Neutrophil (primary cell): ENCODE data around the gene TMOD3.

ENCODE experiments used
- H3K27ac ChIP-seq: fragments of 200-600 bp; sonication (generic); 2 replicates; pipeline ENCODE4 v1.5.1; 2016; ENCODE audit warnings: mild to moderate bottlenecking, moderate library complexity
- H3K27me3 ChIP-seq: fragments of 200-600 bp; sonication (generic); 2 replicates; pipeline ENCODE4 v1.6.0; 2016; ENCODE audit warnings: mild to moderate bottlenecking
- H3K36me3 ChIP-seq: fragments of 200-600 bp; sonication (generic); 2 replicates; pipeline ENCODE4 v1.5.1; 2017
- H3K4me1 ChIP-seq, 2 experiments: fragments of 200-600 bp in 1 of 2; sonication (generic) in 1 of 2; 1 replicate in 1 of 2; 2 replicates in 1 of 2; pipeline versions ENCODE4 v1.5.1 to v1.6.1; 2013 to 2016; ENCODE audit warnings: low read depth in 1 of 2, low read length in 1 of 2, mild to moderate bottlenecking in 1 of 2, moderate library complexity in 1 of 2; ENCODE audit not compliant: control insufficient read depth in 1 of 2, insufficient read depth in 1 of 2
- H3K4me3 ChIP-seq, 2 experiments: fragments of 200-600 bp in 1 of 2; sonication (generic) in 1 of 2; 1 replicate in 1 of 2; 2 replicates in 1 of 2; pipeline ENCODE4 v1.5.1; 2013 to 2016; ENCODE audit warnings: low read depth in 1 of 2, low read length in 1 of 2, mild to moderate bottlenecking in 1 of 2, moderate library complexity in 1 of 2
- H3K9me3 ChIP-seq: fragments of 200-600 bp; sonication (generic); 2 replicates; pipeline ENCODE4 v1.5.1; 2016
- TF ChIP-seq, protein P1 (sequence below): fragments of 200-600 bp; sonication (generic); IDR thresholded peaks from 2 replicates; pipeline ENCODE4 v1.5.1; 2016; ENCODE audit warnings: antibody characterized with exemption

Gene TMOD3

DNA sequence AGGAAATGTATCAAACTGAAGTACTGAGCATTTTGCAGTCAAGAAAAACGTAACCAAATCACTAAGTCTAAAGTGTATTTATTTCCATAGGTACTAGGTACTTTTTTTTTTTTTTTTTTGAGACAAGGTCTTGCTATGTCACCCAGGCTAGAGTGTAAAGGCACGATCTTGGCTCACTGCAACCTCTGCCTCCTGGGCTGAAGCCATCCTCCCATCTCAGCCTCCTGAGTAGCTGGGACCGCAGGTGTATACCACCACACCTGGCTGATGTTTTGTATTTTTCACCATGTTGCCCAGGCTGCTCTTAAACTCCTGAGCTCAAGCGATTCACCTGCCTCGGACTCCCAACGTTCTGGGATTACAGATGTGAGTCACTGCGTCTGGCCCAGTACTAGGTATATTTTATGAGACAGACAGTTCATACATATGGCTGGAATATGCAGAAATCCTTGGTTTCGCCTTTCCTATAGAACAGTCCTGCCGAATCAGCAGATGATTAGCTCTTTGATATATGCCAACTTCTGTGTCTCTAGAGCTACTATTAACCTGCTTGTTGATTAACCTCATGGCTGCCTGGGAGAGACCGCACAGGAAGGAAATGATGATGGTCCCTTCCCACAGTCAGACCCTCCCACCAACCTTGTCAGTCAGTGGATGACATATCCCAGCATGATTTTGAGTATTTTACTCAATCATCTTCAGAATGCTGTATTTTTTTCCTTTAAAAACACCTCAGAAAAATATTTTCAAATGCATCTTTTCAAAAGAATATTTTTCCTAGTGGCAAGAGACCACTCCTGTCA is 32.3 kb downstream of the TMOD3 start:
- H3K4me1 ChIP-seq: peaks cover 53 to 60% of the 10 kb centered on the region in 2 experiments
- H3K36me3 ChIP-seq: peaks cover 18% of the 10 kb centered on the region
- H3K4me3 ChIP-seq: no peak overlapping the region
- no peaks in the 10 kb centered on the region for H3K9me3 ChIP-seq
- no peak overlapping the region for H3K27ac ChIP-seq
- TF ChIP-seq, protein P1, sequence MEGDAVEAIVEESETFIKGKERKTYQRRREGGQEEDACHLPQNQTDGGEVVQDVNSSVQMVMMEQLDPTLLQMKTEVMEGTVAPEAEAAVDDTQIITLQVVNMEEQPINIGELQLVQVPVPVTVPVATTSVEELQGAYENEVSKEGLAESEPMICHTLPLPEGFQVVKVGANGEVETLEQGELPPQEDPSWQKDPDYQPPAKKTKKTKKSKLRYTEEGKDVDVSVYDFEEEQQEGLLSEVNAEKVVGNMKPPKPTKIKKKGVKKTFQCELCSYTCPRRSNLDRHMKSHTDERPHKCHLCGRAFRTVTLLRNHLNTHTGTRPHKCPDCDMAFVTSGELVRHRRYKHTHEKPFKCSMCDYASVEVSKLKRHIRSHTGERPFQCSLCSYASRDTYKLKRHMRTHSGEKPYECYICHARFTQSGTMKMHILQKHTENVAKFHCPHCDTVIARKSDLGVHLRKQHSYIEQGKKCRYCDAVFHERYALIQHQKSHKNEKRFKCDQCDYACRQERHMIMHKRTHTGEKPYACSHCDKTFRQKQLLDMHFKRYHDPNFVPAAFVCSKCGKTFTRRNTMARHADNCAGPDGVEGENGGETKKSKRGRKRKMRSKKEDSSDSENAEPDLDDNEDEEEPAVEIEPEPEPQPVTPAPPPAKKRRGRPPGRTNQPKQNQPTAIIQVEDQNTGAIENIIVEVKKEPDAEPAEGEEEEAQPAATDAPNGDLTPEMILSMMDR: no peak
- no peaks in the 10 kb centered on the region for H3K27me3 ChIP-seq

DNA sequence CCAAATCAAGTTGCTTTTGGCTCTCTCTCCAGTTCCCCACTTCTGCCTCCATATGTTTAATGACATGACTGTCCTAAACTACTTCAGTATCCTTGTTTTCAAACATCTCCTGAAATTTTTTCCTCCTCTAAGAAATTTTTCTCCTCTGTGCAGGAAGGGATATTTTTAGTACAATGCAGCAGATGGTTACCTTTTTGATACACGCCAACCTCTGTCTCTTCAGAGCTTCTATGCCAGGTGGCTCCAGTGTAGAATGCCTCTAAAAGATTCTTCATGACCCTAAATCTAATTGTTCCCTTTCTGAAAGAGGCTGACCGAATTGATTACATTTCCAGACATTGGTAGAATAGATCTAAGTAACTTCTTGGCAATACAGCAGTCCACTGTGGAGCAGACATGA is 33.7 kb downstream of the TMOD3 start:
- Histone ChIP-seq H3K27ac (peak overlapping the region; percentile 72), H3K4me1 (peaks cover 53 to 63% of the 10 kb centered on the region in 2 experiments), H3K4me3 (no peak overlapping the region), H3K36me3 (peaks cover 25% of the 10 kb centered on the region), H3K9me3 (no peaks in the 10 kb centered on the region), H3K27me3 (no peaks in the 10 kb centered on the region)
- TF ChIP-seq, protein P1: no peak

DNA sequence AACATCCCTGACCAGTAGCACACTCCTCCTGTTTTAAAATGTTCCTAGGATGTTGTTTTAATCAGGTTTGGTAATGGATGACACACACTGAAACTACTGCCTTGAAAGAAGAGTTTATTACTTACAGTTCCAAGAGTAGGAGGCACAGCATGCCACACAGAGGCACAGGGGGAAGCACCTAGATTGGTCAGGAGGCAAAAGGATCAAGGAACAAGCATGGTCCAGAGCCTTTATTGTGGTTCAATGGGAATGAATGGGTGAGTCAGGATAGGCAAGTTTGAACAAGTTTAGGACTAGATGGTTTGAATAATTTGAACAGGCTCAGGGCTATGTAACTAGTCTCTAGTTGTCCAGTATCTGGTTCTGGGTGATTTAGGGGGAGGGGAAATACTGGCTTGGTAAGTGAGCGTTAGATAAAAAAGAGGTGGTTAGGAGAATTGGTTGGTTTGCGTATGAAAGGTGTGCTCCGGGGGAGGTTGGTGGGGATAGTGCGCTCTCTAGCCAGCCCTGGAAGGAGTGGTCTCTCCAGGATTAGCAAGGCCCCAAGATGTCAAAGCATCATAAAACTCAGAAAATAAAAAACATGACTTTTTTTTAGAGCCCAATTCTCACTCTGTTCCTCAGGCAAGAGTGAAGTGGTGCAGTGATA is 35.1 kb downstream of the TMOD3 start:
- Histone ChIP-seq H3K4me3 (no peak overlapping the region), H3K9me3 (no peaks in the 10 kb centered on the region), H3K27me3 (no peaks in the 10 kb centered on the region), H3K4me1 (peaks cover 53 to 59% of the 10 kb centered on the region in 2 experiments), H3K36me3 (peaks cover 37% of the 10 kb centered on the region), H3K27ac (peak overlapping the region; percentile 72)
- TF ChIP-seq, protein P1: no peak

DNA sequence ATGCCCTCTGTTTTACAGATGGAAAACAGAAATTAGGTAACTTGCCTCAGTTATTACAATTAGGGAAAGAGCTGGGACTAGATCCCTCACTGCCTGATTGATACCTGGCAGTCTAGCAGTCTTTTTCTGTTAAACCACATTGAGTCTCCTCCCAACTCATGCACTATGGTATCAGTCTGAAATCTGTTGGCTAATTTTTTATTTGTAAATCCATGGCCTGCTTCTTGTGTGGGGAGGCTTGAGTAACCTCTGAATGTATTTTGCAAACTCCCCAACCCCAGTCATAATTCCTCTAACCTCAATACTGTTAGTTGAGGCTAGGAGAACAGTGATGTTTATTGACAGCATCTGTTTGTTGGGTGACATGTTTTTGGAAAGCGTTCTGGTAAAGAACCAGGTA is 35.9 kb downstream of the TMOD3 start:
- peaks cover 45% of the 10 kb centered on the region for H3K36me3 ChIP-seq
- peaks cover 53 to 59% of the 10 kb centered on the region in 2 experiments for H3K4me1 ChIP-seq
- H3K4me3 ChIP-seq: no peak overlapping the region
- H3K9me3 ChIP-seq: no peaks in the 10 kb centered on the region
- peak overlapping the region; percentile 72 for H3K27ac ChIP-seq
- TF ChIP-seq, protein P1: no peak
- no peaks in the 10 kb centered on the region for H3K27me3 ChIP-seq

DNA sequence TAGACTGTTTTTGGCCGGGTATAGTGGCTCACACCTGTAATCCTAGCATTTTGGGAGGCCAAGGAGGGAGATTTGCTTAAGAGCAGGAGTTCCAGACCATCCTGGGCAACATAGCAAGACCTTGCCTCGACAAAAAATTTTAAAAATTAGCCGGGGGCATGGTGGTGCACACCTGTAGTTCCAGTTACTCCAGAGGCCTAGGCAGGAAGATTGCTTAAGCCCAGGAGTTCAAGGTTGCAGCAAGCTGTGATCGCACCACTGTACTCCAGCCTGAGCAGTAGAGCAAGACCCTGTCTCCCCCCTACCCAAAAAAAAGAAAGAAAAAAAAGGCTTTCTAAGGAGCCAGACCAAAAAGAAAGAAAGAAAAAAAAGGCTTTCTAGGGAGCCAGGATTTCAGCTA is 36.7 kb downstream of the TMOD3 start:
- H3K4me1 ChIP-seq: peaks cover 52 to 58% of the 10 kb centered on the region in 2 experiments
- H3K4me3 ChIP-seq: no peak overlapping the region
- TF ChIP-seq, protein P1: no peak
- H3K9me3 ChIP-seq: no peaks in the 10 kb centered on the region
- H3K27ac ChIP-seq: peak overlapping the region; percentile 72
- H3K36me3 ChIP-seq: peaks cover 53% of the 10 kb centered on the region
- no peaks in the 10 kb centered on the region for H3K27me3 ChIP-seq
